ENCODE measurements around the gene RUNX1.

Gene RUNX1

GRCh38 chr21:34890724-34891612, 158.1 kb downstream of the RUNX1 start:
- DNase-seq = peak in 1 of 2 experiments; percentile 44

DNA sequence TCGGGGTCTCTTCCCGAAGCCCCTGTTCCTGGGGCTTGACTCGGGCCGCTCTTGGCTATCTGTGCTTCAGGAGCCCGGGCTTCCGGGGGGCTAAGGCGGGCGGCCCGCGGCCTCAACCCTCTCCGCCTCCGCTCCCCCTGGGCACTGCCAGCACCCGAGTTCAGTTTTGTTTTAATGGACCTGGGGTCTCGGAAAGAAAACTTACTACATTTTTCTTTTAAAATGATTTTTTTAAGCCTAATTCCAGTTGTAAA, 158.7 kb downstream of the RUNX1 start:
- DNase-seq = no peak

GRCh38 chr21:34889676-34890469, 159.2 kb downstream of the RUNX1 start:
- DNase-seq = peak; percentile 62 to 81

DNA sequence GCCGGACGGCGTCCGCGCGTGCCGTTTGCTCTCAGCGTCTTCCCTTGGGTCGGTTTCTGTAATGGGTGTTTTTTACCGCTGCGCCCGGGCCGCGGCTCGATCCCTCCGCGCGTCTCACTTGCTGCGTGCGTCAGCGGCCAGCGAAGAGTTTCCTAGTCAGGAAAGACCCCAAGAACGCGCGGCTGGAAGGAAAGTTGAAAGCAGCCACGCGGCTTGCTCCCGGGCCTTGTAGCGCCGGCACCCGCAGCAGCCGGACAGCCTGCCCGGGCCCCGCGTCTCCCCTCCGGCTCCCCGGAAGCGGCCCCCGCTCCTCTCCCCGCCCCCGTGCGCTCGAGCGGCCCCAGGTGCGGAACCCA, 159.8 kb downstream of the RUNX1 start:
- no peak for DNase-seq

DNA sequence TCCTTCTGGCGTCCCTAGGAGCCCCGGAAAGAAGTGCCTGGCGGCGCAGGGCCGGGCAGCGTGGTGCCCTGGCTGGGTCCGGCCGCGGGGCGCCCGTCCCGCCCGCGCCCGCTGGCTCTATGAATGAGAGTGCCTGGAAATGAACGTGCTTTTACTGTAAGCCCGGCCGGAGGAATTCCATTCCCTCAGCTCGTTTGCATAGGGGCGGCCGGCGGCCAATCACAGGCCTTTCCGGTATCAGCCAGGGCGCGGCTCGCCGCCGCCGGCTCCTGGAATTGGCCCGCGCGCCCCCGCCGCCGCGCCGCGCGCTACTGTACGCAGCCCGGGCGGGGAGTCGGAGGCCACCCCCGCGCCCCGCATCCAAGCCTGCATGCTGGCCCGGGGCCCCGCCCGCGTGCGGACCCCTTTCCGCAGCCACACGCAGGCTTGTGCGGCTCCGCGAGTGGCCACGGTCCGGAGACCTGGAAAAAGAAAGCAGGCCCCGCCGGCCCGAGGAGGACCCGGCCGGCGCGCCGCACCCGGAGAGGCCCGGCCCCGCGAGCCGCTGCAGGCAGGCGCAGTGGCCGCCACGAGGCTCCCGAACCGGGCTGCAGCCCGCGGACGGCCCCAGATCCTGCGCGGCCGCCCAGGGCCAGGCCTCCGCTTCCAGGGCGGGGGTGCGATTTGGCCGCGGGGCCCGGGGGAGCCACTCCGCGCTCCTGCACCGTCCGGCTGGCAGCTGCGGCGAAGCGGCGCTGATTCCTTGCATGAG, 160.4 kb downstream of the RUNX1 start:
- peak; percentile 88 to 96 for DNase-seq

DNA sequence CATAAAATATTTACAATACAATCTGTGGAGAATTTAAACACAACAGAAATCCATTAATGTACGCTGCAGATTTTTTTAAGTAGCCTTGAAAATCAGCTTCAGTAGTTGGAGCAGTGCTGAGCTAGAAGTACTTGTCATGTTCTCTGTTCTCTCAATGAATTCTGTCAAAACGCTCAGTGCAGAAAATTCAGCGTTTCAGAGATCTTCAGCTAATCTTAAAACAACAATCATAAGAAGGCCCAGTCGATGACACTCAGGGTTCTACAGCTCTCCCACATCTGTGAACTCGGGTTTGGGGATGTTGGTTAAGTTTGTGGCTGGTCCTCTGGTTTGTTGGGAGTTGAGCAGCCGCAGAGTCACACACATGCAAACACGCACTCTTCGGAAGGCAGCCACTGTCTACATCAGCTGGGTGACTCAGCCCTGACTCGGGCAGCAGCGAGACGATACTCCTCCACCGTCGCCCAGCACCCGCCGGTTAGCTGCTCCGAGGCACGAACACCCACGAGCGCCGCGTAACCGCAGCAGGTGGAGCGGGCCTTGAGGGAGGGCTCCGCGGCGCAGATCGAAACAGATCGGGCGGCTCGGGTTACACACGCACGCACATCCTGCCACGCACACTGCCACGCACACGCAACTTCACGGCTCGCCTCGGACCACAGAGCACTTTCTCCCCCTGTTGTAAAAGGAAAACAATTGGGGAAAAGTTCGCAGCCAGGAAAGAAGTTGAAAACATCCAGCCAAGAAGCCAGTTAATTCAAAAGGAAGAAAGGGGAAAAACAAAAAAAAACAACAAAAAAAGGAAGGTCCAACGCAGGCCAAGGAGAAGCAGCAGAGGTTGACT, 161.2 kb downstream of the RUNX1 start:
- DNase-seq = peak in 1 of 2 experiments; percentile 84

GRCh38 chr21:34887105-34887442, 162.0 kb downstream of the RUNX1 start:
- DNase-seq = no peak

- no peak for DNase-seq
Measured at GRCh38 chr21:34886240-34887104, 162.6 kb downstream of the RUNX1 start.

GRCh38 chr21:34885626-34886239, 163.4 kb downstream of the RUNX1 start:
- DNase-seq = peak in 1 of 2 experiments; percentile 76

- DNase-seq = peak in 1 of 2 experiments; percentile 38
Measured at GRCh38 chr21:34885125-34885524, 164.0 kb downstream of the RUNX1 start.

DNA sequence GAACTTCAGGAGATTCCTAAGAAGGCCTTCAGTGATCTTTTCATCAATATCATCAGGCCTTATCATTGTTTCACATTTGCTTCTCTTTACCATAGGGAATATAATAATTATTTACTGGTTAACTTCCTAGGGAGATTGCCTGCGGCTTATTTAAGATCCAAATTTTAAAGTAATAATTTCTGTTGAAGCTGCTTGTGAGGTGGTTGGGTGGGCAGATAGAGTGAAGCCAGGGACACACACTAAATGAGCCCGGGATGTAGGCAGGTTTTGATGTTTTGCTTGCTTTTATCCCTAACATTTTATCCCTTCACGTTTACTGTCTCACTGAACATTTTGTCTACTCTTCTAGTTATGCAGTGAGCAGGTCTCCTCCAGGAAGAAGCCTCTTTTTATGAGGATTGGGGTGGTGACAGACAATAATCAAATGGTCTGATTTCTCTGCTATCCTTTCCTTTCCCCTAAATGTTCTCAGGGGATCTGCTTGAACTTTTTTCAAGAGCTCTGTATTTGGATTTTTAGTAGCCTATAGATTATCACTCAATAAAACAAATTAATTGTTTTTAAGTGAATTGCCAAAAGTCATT, 164.7 kb downstream of the RUNX1 start:
- DNase-seq = no peak

GRCh38 chr21:34883491-34884271, 165.4 kb downstream of the RUNX1 start:
- peak in 1 of 2 experiments; percentile 46 for DNase-seq

GRCh38 chr21:34882719-34883131, 166.4 kb downstream of the RUNX1 start:
- no peak for DNase-seq

GRCh38 chr21:34881839-34882371, 167.2 kb downstream of the RUNX1 start:
- DNase-seq = peak in 1 of 2 experiments; percentile 64

DNA sequence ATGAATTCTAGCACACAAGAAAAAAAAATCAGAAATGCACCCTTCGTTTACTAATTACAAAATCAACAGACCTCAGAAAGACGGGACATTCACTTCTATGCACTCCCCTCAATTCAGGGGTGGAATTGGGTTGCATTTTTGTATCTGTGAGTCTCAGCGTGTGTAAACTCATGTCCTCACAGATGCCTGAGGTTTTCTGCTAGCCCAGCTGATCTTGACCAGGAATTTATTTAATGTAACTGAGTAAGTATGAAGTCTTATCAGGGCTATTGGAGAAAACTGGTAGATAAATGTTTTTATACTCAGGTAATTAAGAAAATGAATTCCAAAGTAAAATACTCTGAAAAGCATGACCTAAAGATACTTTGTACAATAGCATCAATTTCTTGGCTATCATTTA, 167.7 kb downstream of the RUNX1 start:
- DNase-seq = peak in 1 of 2 experiments; percentile 32

- peak in 1 of 2 experiments; percentile 32 for DNase-seq
Measured at GRCh38 chr21:34880401-34880800, 168.7 kb downstream of the RUNX1 start.

DNA sequence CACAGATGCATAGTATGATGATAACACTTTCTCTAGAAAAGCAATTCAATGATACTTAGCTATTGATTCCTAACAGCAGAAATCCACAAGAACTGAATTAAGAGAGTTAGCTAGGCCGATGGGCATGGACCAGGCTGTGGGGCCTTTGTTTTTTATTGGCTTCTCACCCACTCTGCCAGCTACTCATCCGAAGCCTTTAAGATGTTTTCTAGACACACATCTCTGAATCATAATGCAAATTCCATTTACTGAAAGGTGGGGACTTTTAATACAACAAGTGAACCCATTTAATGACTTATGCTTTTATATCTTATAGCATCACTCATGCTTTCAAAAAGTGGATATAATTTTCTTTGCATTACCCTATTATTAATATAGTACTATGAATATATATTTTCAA, 170.2 kb downstream of the RUNX1 start:
- peak in 1 of 2 experiments; percentile 67 for DNase-seq

DNA sequence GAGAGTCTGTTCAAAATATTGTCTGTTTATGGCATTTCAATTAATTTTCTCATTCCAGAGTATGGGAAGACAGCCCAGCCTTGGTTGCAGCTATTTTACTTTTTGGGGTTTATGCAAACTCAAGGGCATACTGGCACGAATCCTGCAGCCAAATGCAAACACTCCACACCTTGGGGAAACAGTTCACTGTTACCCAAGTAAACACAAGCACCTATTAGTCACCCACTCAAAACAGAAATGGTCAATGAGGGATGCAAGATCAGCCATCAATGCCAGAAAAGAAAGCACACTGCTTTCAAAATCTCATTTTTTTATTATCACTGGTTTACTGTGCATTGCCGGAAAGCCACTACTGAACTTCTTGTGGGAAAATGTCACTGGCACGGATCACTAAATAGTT, 170.6 kb downstream of the RUNX1 start:
- DNase-seq = peak; percentile 74 to 77

DNA sequence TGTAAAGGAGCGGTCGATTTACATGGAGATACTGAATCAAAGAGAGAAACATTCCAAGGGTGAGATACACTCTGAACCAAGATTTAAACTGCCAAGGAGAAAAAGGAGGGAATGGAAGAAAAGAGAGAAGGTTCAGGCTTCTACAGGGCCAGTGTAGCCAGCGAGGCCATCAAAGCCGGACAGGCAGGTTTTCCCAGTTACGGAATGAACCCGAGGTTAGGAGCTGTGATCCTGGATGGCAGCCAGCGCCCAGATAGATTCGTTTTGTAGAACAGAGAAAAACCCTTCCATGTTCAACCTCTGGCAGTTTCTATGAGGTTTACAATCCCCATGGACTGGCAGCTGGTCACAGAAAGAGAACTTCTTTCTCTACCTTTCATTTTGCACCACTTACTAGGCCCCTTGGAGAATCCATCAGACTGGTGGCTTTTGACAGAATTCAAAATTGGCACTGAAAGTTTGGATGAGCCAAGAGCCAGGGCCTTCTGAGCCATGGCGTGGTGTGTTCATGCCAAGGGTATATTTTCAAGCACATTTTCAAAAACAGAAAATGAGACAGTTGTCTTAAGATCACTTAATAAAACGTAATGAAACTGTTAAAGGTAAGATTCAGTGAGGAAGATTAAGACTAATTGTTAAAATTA, 171.5 kb downstream of the RUNX1 start:
- no peak for DNase-seq
